CD4-positive, alpha-beta memory T cell (primary cell): ENCODE measurements around the gene LRCOL1. TPM values are rescaled to one million over a fixed set of nuclear protein-coding genes. Genes with fewer than 3 reads are reported as not detected.

Experiments used
- microRNA-seq: library from miRNA; unstranded; fragments of <30 nt; microRNA quantifications from one replicate; pipeline ENCODE4 v1.2.0, GENCODE V29; 2021; ENCODE audit warnings: borderline replicate concordance, borderline number of aligned reads, borderline microRNAs expressed, mixed read lengths
- polyA plus RNA-seq, 2 donors: library from polyadenylated mRNA; unstranded; fragments of 300-500 nt; fragmentation: Illumina TruSeq; gene quantifications; one replicate each; pipeline ENCODE4 v1.2.3, GENCODE V29; 2021
- total RNA-seq, 2 experiments: library from RNA; stranded (reverse); gene quantifications; one replicate each; pipeline ENCODE4 v1.2.3, GENCODE V29; 2021

LRCOL1 gene
- total and polyA plus RNA-seq, 4 experiments from 2014 or later: not detected

Small RNA genes within 50 kb of the gene (microRNA-seq; reads per million reads assigned to microRNA genes)
- gene MIR6763: not detected

Other genes with a start within 250 kb of the LRCOL1 start
- 100 to 1,000 TPM in 1 of 2 experiments, 10 to 100 TPM in 1; 97.3 to 101 TPM for gene FBRSL1, start 120.4 kb downstream of the LRCOL1 start, total RNA-seq
- 1 to 10 TPM in 1 of 2 donors, not detected in 1; 3.1 TPM for gene FBRSL1, start 120.4 kb downstream of the LRCOL1 start, polyA plus RNA-seq
- gene P2RX2, start 8.2 kb upstream of the LRCOL1 start, total RNA-seq: not detected
- gene P2RX2, start 8.2 kb upstream of the LRCOL1 start, polyA plus RNA-seq: not detected
- gene POLE, start 76.8 kb upstream of the LRCOL1 start, total RNA-seq: 10 to 100 TPM; 69.5 to 75.4 TPM
- 1 to 10 TPM; 2.2 to 6.3 TPM for gene POLE, start 76.8 kb upstream of the LRCOL1 start, polyA plus RNA-seq
- gene PXMP2, start 77.0 kb upstream of the LRCOL1 start, total RNA-seq: 1 to 10 TPM; 4.2 to 7.2 TPM
- 10 to 100 TPM; 12.9 to 23.9 TPM for gene PXMP2, start 77.0 kb upstream of the LRCOL1 start, polyA plus RNA-seq
- 10 to 100 TPM; 23.8 to 28.1 TPM for gene PGAM5, start 100.3 kb upstream of the LRCOL1 start, total RNA-seq
- gene PGAM5, start 100.3 kb upstream of the LRCOL1 start, polyA plus RNA-seq: 10 to 100 TPM in 1 of 2 donors, 1 to 10 TPM in 1; 7.2 to 29.7 TPM
- 100 to 1,000 TPM in 1 of 2 experiments, 10 to 100 TPM in 1; 95.6 to 101 TPM for gene ANKLE2, start 151.2 kb upstream of the LRCOL1 start, total RNA-seq
- gene ANKLE2, start 151.2 kb upstream of the LRCOL1 start, polyA plus RNA-seq: 10 to 100 TPM; 21.0 to 44.4 TPM
- gene GOLGA3, start 218.3 kb upstream of the LRCOL1 start, total RNA-seq: 10 to 100 TPM; 64.1 to 67.6 TPM
- 10 to 100 TPM in 1 of 2 donors, under 1 TPM in 1; 0.35 to 12.5 TPM for gene GOLGA3, start 218.3 kb upstream of the LRCOL1 start, polyA plus RNA-seq